ENCODE measurements around the gene TMEM51.

- TF ChIP-seq CTCF (IDR thresholded peaks at IDR 0.05) (no peak), EP300 (IDR thresholded peaks at IDR 0.05; ENCODE audit: low read depth) (no peak), POLR2A (IDR thresholded peaks at IDR 0.05) (no peak)
Observed at GRCh38 chr1:15186073-15186845, 32.7 kb downstream of the TMEM51 start.

All from transverse colon (tissue), 3 donors.